H1 (cell line): Measurements from ENCODE around the gene MANBA. TPM values are rescaled to one million over a fixed set of nuclear protein-coding genes. Genes with fewer than 3 reads are reported as not detected.

Experiments used
- CHD1 ChIP-seq: IDR thresholded peaks from 2 replicates; pipeline ENCODE4 v1.6.1; 2012; ENCODE audit warnings: low read depth, low read length, improper control_type of control experiment
- SP2 ChIP-seq: IDR thresholded peaks from 2 replicates; pipeline ENCODE4 v1.6.1; 2012; ENCODE audit warnings: mild to moderate bottlenecking, low read length, inconsistent platforms
- polyA plus RNA-seq, 7 experiments: library from polyadenylated mRNA; depleted of rRNA in 3 of 7; stranded (reverse) in 5 of 7; unstranded in 2 of 7; fragments of >200 nt in 5 of 7; fragments of 200-250 nt in 2 of 7; gene quantifications; 1 replicate in 5 of 7; 2 replicates in 1 of 7; 4 replicates in 1 of 7; pipeline versions ENCODE4 v1.2.1 to v1.2.3, GENCODE V29; 2011 to 2013; ENCODE audit warnings: missing spikeins in 2 of 7, mixed read lengths in 2 of 7
- total RNA-seq: library from RNA; stranded (reverse); fragmentation: NEBNext Ultra II Directional; extraction: Animal tissue kit (Norgen Biotek cat#: 25700); gene quantifications from 2 replicates; pipeline ENCODE4 v1.2.1, GENCODE V29; 2021
- TF ChIP-seq, protein P1 (sequence below): IDR thresholded peaks from 2 replicates; pipeline ENCODE4 v1.6.1; 2012; ENCODE audit warnings: inconsistent platforms

MANBA gene
- total and polyA plus RNA-seq, 2 of the 8 experiments (the other 6 are each of a cell fraction or from before 2014, with no cell fraction given): 22.9 to 27.8 TPM

DNA sequence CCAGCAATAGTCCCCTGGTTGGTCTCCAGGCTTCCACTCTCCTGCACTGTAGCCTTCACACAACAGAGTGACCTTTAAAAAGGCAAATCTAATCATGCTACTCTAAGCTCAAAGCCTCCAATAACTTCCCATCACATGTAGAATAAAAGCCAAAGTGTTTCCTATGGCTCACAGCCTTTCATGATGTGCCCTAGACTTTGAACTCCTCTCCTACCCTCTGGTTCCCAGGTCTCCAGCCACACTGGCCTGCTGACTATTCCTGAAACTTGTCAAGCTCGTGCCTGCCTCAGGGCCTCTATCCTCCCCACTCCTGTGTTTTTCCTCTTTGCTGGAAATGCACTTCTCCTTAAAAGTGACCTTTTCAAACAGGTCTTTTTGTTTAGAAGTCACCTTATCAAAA is 3.1 kb downstream of the MANBA start (continued):
- TF ChIP-seq SP2 (no peak), CHD1 (no peak)
- TF ChIP-seq, protein P1, sequence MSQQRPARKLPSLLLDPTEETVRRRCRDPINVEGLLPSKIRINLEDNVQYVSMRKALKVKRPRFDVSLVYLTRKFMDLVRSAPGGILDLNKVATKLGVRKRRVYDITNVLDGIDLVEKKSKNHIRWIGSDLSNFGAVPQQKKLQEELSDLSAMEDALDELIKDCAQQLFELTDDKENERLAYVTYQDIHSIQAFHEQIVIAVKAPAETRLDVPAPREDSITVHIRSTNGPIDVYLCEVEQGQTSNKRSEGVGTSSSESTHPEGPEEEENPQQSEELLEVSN: no peak
